ENCODE measurements around the gene SPACA4.

DNA sequence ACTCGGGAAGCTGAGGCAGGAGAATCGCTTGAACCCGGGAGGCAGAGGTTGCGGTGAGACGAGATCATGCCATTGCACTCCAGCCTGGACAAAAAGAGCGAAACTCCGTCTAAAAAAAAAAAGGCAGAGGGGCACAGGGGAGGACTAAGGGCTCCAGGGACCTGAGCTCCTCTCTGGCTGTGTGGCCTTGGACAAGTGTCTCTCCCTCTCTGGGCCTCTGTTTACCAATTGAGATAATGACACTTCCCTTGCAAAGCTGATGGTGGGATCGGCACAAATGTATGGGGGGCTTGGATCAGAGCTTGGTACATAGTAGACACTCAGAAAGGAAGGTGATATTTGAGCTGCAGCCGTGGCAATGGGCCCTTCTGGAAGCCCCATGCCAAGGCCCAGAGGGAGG is 11.4 kb upstream of the SPACA4 start:
- TF ChIP-seq GABPB1 (CRISPR knock-in tag; IDR thresholded peaks at IDR 0.05) = no peak
- TF ChIP-seq PCBP1 (IDR thresholded peaks at IDR 0.05; ENCODE audit: low read depth, low read length, poor library complexity, severe bottlenecking) = no peak
- no peak for TF ChIP-seq RNF2 (IDR thresholded peaks at IDR 0.05)
- no peak for TF ChIP-seq TCF7L2 (IDR thresholded peaks at IDR 0.05; ENCODE audit: low read depth, low read length)
- TF ChIP-seq NR2C1 (IDR thresholded peaks at IDR 0.05) = no peak
- no peak for TF ChIP-seq NR2C1 (tag; IDR thresholded peaks at IDR 0.05)
- TF ChIP-seq, protein P1, sequence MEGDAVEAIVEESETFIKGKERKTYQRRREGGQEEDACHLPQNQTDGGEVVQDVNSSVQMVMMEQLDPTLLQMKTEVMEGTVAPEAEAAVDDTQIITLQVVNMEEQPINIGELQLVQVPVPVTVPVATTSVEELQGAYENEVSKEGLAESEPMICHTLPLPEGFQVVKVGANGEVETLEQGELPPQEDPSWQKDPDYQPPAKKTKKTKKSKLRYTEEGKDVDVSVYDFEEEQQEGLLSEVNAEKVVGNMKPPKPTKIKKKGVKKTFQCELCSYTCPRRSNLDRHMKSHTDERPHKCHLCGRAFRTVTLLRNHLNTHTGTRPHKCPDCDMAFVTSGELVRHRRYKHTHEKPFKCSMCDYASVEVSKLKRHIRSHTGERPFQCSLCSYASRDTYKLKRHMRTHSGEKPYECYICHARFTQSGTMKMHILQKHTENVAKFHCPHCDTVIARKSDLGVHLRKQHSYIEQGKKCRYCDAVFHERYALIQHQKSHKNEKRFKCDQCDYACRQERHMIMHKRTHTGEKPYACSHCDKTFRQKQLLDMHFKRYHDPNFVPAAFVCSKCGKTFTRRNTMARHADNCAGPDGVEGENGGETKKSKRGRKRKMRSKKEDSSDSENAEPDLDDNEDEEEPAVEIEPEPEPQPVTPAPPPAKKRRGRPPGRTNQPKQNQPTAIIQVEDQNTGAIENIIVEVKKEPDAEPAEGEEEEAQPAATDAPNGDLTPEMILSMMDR (IDR thresholded peaks at IDR 0.05 in 2 of 3, conservative IDR thresholded peaks at IDR 0.05 in 1 of 3; ENCODE audit: insufficient read depth in 2 of 3, low read depth in 1 of 3, low read length in 3 of 3) = no peak
- no peak for TF ChIP-seq ZNF212 (CRISPR knock-in tag; IDR thresholded peaks at IDR 0.05)
- no peak for TF ChIP-seq SNIP1 (IDR thresholded peaks at IDR 0.05; ENCODE audit: low read depth)
- no peak for TF ChIP-seq SRSF7 (optimal IDR thresholded peaks at IDR 0.05; ENCODE audit: low read depth, low read length)
- TF ChIP-seq ELF4 (CRISPR knock-in tag; IDR thresholded peaks at IDR 0.05) = no peak
- no peak for TF ChIP-seq CEBPB (tag; IDR thresholded peaks at IDR 0.05)
- no peak for TF ChIP-seq MAZ (CRISPR knock-in tag; conservative IDR thresholded peaks at IDR 0.05 in 1 of 2, IDR thresholded peaks at IDR 0.05 in 1 of 2)
